Activated B cell treated with CpG ODN at 0.5 μM for 24 hours (primary cell): ENCODE data around the gene SLC17A1. TPM values are rescaled to one million over a fixed set of nuclear protein-coding genes. Genes with fewer than 3 reads are reported as not detected.

Experiments used
- ATAC-seq: fragments of 200-7000 bp; cut with Tn5 transposase; one replicate; pipeline ENCODE4 v1.10.0; 2021; ENCODE audit warnings: low read depth, mild to moderate bottlenecking, moderate library complexity
- CTCF ChIA-PET: fragments of 350-600 bp; sonication (Branson Sonifier 250); formaldehyde crosslinking; loops from one replicate; lab custom pipeline; 2021; ENCODE audit warnings: antibody characterized with exemption; lab: Charles Lee
- POLR2A ChIA-PET: fragments of 350-600 bp; sonication (Branson Sonifier 250); formaldehyde crosslinking; loops from one replicate; lab custom pipeline; 2021; ENCODE audit warnings: antibody characterized with exemption; lab: Charles Lee
- DNase-seq: peaks from one replicate; pipeline ENCODE4 v3.0.0; 2022
- H3K27ac Mint-ChIP-seq: one replicate; pipeline ENCODE4 v1.8.0; 2020; ENCODE audit warnings: mixed read lengths
- H3K27me3 Mint-ChIP-seq: one replicate; pipeline ENCODE4 v1.8.0; 2021; ENCODE audit warnings: mixed read lengths
- H3K36me3 Mint-ChIP-seq: one replicate; pipeline ENCODE4 v1.8.0; 2021; ENCODE audit warnings: low read depth, mixed read lengths
- H3K4me1 Mint-ChIP-seq: one replicate; pipeline ENCODE4 v1.8.0; 2021; ENCODE audit warnings: mixed read lengths
- H3K4me3 Mint-ChIP-seq: one replicate; pipeline ENCODE4 v1.8.0; 2020; ENCODE audit warnings: mild to moderate bottlenecking, mixed read lengths
- H3K9me3 Mint-ChIP-seq: one replicate; pipeline ENCODE4 v1.8.0; 2020; ENCODE audit warnings: mixed read lengths
- CTCF ChIP-seq: fragments of 200-600 bp; IDR thresholded peaks from one replicate; pipeline ENCODE4 v1.8.0; 2022; ENCODE audit warnings: antibody characterized with exemption, mild to moderate bottlenecking
- intact Hi-C: fragments of 100-400 bp; cut with micrococcal nuclease; formaldehyde crosslinking; loops from one replicate; pipeline ENCODE4 v1.15.1; 2024
- total RNA-seq: library from RNA; stranded (reverse); gene quantifications from 2 replicates; pipeline ENCODE4 v1.2.3, GENCODE V29; 2022

SLC17A1 gene
- total RNA-seq, 1 donor from 2014 or later, result not detected

GRCh38 chr6:25735261-25735660 lies 96.6 kb downstream of the SLC17A1 start:
- peaks cover 41% of the 10 kb centered on the region for H3K27me3 Mint-ChIP-seq
- CTCF ChIA-PET, result no interaction called here
- ATAC-seq (no peak), DNase-seq (no peak)
- H3K4me1 Mint-ChIP-seq, result no peaks in the 10 kb centered on the region
- POLR2A ChIA-PET, result no interaction called here
- no peak overlapping the region for H3K27ac Mint-ChIP-seq
- no peak for TF ChIP-seq CTCF
- intact Hi-C loops, result no loop called here
- H3K9me3 Mint-ChIP-seq, result peaks cover 15% of the 10 kb centered on the region
- H3K36me3 Mint-ChIP-seq, result peaks cover 1% of the 10 kb centered on the region
- H3K4me3 Mint-ChIP-seq, result no peak overlapping the region

Other genes starting within 250 kb of the SLC17A1 start
- not detected in 2 replicates for gene SCGN, start 179.8 kb downstream of the SLC17A1 start, total RNA-seq
- not detected in 2 replicates for gene SLC17A4, start 77.3 kb downstream of the SLC17A1 start, total RNA-seq
- not detected in 2 replicates for gene SLC17A3, start 42.2 kb upstream of the SLC17A1 start, total RNA-seq
- not detected in 2 replicates for gene SLC17A2, start 98.6 kb upstream of the SLC17A1 start, total RNA-seq
- gene TRIM38, start 130.8 kb upstream of the SLC17A1 start, total RNA-seq, result 31.7 and 36.8 TPM in 2 replicates